Measurements from ENCODE around the gene PDLIM5.
"Not testable (repeated sequence)": the region's sequence is repeated elsewhere in the genome, so short reads cannot be mapped to it uniquely, and the experiment has no call there.

The PDLIM5 gene

DNA sequence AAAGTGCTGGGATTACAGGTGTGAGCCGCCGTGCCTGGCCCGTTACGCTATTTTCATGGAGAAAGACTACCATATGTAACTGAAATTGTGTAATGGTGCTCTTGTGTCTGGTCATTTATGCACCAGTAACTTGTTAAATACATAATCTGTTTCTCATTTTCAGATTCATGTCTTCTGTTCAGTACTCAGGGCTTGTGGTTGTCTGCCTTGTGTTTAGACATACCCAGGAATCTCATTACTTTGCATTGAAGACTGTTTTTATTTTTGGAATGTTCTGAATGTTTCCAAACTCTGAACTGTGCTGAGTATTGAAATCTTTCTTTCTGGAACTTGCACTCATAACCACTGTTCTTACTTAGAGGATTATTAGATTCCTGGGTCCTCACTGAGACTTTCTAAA lies 52.8 kb downstream of the PDLIM5 start:
- no peak for DNase-seq

- no peak for DNase-seq
Observed at GRCh38 chr4:94506822-94507221, 55.1 kb downstream of the PDLIM5 start.

- no peak for DNase-seq
Observed at GRCh38 chr4:94507281-94507680, 55.5 kb downstream of the PDLIM5 start.

GRCh38 chr4:94507708-94508107 lies 56.0 kb downstream of the PDLIM5 start:
- DNase-seq, result no peak

- no peak for DNase-seq
Observed at GRCh38 chr4:94508296-94508695, 56.6 kb downstream of the PDLIM5 start.

DNA sequence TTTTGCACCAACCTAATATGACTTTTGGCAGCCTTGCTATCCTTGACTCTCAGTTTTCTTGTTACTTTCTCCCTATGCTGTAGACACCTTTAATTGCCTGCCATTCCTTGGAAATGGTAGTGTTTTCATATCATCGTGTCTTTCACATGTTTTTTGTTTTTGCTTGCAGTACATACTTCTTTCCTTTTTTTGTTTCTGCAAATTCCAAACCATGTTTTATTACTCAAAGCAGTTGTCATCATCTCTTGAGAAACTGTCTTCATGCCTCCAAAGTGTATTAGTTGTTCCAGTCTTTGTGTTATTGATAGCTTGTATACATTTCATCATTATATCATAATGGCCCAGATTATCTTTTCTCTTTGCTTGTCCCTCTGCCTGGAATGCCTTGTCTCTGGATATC lies 57.1 kb downstream of the PDLIM5 start:
- no peak for DNase-seq

DNA sequence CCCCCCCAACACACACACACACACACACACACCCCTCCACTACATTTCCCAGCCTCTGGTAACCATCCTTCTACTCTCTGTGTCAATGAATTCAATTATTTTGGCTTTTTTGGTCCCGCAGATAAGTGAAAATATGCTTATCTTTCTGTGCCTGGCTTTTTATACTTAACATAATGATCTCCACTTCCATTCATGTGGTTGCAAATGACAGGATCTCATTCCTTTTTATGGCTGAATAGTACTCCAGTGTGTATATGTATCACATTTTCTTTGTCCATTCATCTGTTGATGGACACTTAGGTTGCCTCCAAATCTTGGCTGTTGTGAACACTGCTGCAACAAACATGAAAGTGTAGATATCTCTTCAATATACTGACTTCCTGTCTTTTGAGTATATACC lies 59.8 kb downstream of the PDLIM5 start:
- no peak for DNase-seq

DNA sequence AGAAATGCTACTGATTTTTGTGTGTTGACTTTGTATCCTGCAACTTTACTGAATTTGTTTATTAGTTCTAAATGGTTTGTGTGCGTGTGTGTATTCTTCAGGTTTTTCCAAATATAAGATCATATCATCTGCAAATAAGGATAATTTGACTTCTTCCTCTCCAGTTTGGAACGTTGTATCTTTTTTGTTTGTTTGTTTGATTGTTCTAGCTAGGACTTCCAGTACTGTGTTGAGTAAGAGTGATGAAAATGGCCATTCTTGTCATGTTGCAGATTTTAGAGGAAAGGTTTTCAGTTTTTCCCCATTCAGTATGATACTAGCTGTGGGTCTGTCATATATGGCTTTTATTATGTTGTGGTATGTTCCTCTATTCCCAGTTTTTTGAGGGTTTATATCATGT lies 61.8 kb downstream of the PDLIM5 start:
- DNase-seq, result not testable (repeated sequence)

DNA sequence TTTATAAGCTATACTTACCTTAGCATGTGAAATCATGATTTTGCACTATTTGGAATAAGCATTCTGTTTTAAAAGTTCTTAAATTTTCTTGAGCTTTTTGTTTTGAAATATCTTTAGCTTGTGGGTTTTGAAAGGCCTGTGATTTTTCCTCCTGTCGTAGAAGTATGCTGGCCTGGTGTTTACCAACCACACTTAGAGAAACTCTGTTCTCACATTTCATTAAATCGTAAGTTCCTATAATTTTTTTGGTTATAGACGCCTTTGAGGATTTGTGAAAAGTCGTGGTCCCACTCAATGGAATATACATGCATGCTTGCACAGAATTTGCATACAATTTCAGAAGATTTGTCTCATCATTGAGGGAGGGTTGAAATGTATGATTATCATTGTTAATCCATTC lies 63.6 kb downstream of the PDLIM5 start:
- DNase-seq, result no peak

- DNase-seq, result no peak
Observed at GRCh38 chr4:94516067-94516466, 64.3 kb downstream of the PDLIM5 start.

GRCh38 chr4:94516999-94517398 lies 65.3 kb downstream of the PDLIM5 start:
- no peak for DNase-seq

DNA sequence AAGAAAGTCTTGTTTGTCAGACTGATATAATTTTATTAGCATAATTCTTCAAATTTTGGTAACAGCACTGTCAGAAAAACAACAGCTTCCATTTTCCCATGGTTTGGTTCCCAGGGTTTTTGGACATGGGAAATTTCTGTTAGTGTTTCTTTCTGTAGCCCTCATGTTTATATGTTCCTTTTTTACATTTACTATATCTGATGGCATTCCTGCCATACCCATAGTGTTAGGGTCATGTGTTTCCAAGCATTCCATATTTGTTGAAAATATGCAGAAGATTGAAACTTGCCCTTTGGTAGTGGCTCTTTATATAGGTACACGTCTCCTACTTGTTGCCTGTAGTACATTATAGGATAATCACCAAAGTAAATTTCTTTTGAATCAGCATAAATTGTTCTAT lies 65.8 kb downstream of the PDLIM5 start:
- DNase-seq, result no peak

DNA sequence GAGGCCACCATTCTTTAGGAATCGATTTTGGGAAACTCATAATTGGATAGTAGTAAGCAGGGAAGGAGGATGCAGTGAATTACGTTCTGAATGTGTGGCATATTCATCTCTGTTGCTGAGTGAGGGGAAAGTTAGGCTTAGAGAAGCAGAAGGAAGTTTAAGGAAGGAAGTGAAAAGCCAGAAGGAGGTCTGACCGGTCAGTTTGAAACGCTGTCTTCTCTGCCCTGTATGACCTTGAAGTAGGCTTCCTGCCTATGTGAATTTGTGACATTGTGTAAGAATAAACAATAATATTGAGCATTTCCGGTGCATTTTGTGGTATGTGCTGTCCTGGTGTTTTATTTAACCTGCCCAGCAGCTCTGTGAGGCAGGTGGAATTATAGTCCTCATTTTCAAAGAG lies 67.3 kb downstream of the PDLIM5 start:
- no peak for DNase-seq

DNA sequence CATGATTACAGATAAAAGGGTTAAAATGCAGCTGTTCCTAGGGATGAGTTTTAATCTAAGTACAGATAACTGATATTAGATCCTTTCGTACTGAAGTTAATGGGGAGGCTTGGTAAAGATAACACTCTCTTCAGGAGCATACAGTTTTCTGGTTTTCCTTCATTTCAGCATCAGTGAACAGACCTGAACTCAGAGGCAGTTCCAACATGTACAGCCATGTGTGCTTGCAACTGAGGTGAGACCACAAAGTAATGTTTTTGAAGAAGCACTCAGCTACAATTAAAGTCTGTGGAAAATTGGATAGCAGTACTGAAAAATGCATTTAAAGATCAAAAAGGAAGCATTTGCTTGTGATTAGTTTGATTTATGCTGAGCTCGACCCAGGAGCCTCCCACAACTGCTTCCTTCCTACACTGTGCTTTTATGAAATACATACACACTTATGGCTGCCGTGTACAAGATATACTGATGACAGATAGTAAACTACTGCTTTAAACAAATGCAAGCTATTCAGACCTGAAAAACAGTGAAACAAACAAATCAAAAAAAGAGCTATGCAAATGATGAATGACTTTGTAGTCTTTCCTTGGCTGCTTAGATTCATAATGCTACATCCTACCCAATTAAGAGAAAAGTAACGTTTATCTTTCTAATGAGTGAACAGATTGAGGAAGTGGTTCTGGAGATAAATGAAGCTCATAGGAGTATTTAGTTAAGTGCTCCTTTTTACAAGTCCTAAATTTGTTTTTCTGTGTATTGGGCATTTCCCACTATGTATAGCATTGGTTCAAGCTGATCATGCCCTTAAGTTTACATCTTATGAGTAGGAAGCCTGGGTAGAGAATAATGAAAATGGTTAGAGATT lies 68.4 kb downstream of the PDLIM5 start:
- no peak for DNase-seq

DNA sequence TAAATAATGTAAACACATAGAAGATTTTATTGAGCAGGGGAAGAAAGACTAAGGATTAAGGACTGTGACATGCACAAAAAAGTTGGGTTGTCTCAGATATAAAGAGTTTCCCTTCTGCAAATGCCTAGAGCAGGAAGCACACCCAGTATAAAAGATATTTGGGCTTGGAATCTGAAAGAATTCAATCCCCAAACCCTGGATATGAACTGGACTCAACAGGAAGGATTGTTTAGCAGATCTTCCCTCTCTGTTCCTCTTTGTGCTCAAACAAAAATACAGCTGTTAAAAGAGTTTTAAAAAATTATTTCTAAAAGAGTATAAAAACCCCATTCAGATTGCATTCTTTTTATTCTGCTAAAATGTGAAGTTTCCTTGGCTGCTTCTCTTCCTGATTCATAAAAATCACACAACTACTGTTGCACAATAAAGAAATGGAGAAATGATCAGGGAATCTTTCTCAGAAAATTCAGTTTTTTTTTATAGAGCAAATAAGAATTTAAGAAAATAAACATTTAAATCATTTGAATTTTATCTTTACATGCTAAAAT lies 71.4 kb downstream of the PDLIM5 start:
- DNase-seq, result no peak

GRCh38 chr4:94523617-94524016 lies 71.9 kb downstream of the PDLIM5 start:
- no peak for DNase-seq

GRCh38 chr4:94525993-94526728 lies 74.4 kb downstream of the PDLIM5 start:
- no peak for DNase-seq

DNA sequence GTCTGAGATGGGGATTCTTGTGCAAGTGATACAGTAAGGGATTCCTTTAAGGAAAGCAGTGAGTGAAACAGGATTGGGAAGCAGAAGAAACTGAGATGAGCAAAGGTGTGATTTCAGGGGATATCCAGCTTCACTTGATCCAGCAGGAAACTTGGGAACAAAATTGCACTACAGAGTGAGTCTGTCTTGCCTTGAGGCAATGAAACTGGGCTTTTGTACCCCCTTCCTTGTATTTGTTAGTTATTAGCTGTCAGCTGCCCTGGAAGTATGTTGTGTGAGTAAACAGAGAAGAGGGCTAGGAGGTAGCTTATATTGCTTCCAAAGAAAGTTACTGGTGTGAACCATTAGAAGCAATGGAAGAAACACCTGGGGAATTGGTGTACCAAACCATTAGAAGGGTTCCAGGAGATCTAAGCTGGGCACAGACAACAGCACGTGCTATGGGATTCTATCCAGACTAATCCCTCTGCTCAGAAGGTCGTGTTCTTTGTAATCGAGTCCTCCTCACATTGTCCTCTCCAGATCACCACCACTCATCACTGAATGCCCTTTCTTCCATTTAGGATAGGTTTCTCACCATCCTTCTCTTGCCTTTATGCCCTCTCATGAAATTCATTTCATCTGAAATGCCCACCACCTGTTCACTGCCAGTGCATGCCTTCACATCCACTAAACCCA lies 76.0 kb downstream of the PDLIM5 start:
- no peak for DNase-seq

DNA sequence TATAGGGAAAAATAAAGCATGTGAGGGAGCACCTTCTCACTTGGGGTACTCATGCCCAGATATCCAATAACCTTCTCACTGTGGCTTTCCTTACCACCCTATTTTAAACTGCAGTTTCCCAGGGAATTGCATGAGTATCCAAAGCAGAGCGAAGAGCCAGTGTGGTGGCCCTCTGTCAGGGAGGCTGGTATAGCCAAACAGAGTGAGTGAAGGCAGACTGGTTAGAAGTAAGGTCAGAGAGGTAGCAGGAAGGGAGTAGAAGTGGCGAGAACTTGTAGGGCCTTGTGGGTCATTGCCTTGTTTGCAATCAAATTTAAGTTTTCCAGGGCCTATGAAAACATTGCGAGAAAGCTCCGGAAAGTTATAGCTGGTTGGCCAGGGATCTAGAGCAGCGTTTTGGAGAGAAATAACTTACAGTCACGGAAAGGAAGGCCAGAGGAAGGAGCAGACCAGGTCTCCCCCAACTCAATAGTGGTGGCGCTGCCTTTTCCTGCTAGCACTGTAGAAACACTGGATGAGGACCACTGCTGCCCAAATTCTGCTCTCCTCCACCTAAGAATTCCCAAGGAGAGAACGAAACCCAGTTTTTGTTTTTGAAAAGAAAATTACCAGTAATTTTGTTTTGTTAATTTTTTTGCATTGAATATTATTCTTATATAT lies 77.2 kb downstream of the PDLIM5 start:
- DNase-seq, result no peak

DNA sequence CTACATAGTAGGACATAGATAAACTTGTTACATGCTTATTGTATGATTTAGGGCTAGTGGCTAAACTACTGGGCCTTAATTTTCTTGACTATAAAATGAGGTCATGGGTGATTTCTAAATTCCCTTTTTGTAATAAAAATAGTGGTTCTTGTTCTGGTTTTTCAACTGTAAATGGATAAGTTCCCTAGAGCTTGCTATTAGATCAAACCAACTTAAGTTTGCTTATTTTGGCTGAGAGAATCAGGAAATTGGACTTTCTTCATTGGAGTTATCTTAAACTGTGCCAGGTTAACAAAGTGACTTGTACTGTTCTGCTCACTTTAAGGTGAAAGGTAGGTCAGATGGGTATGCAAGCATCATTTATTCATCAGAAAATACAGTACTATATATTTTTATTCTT lies 78.3 kb downstream of the PDLIM5 start:
- DNase-seq, result no peak

- no peak for DNase-seq
Observed at GRCh38 chr4:94531991-94532789, 80.4 kb downstream of the PDLIM5 start.
